Measurements from ENCODE around the gene MRTFA. TPM values are rescaled to one million over a fixed set of nuclear protein-coding genes. Genes with fewer than 3 reads are reported as not detected.

Gene MRTFA
- total RNA-seq, 1 experiment from 2014 or later, result 28.0 TPM

DNA sequence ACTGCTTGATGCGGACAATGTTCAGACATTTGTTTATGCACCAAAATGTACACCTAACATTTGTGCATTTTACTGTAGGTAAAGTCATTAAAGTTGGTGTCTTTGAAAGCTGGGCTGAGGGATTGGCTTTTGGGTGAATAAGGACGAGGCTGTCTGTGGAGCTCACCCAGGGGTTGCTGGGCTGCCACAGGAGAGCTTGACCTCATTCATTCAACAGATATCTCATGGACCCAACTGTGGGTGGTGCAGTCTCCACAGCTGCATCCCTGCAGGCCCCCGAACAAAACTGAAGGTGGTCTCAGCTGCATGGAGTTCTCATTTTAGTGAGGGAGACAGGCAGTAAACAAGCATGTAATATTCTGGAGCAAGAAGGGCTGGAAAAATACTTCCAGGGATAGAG is 233.4 kb downstream of the MRTFA start:
- POLR2A ChIA-PET, result no interaction called here

More for the DNA sequence above, 233.4 kb downstream of the MRTFA start:
- Histone ChIP-seq H3K36me3 (ENCODE audit: control insufficient read depth in 1 of 2, insufficient read depth in 2 of 2, low read length in 2 of 2) (peaks cover 7 to 13% of the 10 kb centered on the region in 2 experiments), H3K9me3 (ENCODE audit: control insufficient read depth in 1 of 2, insufficient read depth in 1 of 2, low read depth in 1 of 2, low read length in 2 of 2) (no peaks in the 10 kb centered on the region), H2AFZ (ENCODE audit: low read depth, low read length, poor library complexity, severe bottlenecking) (no peak overlapping the region), H4K20me1 (ENCODE audit: insufficient read depth) (no peaks in the 10 kb centered on the region), H3K9ac (ENCODE audit: low read length) (no peak overlapping the region), H3K79me2 (ENCODE audit: insufficient read depth, low read length) (no peaks in the 10 kb centered on the region; the same call in 1 of the 2 replicates), H3K27ac (ENCODE audit: low read depth, low read length) (no peak overlapping the region), H3K9me2 (ENCODE audit: insufficient read depth) (no peaks in the 10 kb centered on the region), H3K4me2 (ENCODE audit: low read length) (no peak overlapping the region), H3K27me3 (ENCODE audit: insufficient read depth, low read length) (no peaks in the 10 kb centered on the region), H3K4me3 (replicated peaks in 1 of 2; ENCODE audit: low read depth in 1 of 2, low read length in 2 of 2) (no peak overlapping the region), H3K4me1 (ENCODE audit: control insufficient read depth in 1 of 2, insufficient read depth in 2 of 2, low read length in 2 of 2) (no peaks in the 10 kb centered on the region)
- RAD21 ChIA-PET (ENCODE audit: low non-redundant PET in 1 of 2, low total read pairs in 2 of 2, uncharacterized antibody in 2 of 2, unreplicated experiment in 2 of 2), result no interaction called here
- intact Hi-C loops (cut with micrococcal nuclease), result no loop called here
- no peak for TF ChIP-seq REST (IDR thresholded peaks at IDR 0.05; ENCODE audit: low read depth)
- TF ChIP-seq SIN3A (IDR thresholded peaks at IDR 0.05; ENCODE audit: low read depth), result no peak
- no peak for TF ChIP-seq POLR2A (IDR thresholded peaks at IDR 0.05; ENCODE audit: borderline replicate concordance, extremely low read depth, insufficient read depth, insufficient read length)
- no peak for TF ChIP-seq CEBPB (IDR thresholded peaks at IDR 0.05; ENCODE audit: low read depth)
- no peak for TF ChIP-seq ELF1 (IDR thresholded peaks at IDR 0.05; ENCODE audit: borderline replicate concordance, low read depth)
- no peak for TF ChIP-seq POLR2AphosphoS5 (IDR thresholded peaks at IDR 0.05; ENCODE audit: low read depth, low read length)
- no peak for TF ChIP-seq FOSL1 (IDR thresholded peaks at IDR 0.05; ENCODE audit: low read depth)
- TF ChIP-seq EZH2 (IDR thresholded peaks at IDR 0.05), result no peak
- ATAC-seq (no peak), DNase-seq (ENCODE audit: low read depth, low spot score) (no peak)
- CTCF ChIA-PET, result no interaction called here
- no TSS peak for BruUV-seq (replicated peaks)
